IMR-90 (cell line): ENCODE data around the gene FLVCR1. TPM values are rescaled to one million over a fixed set of nuclear protein-coding genes. Genes with fewer than 3 reads are reported as not detected.

Experiments
- ATAC-seq: fragments of 200-7000 bp; cut with Tn5 transposase; 2 replicates; pipeline ENCODE4 v1.9.1; 2020; ENCODE audit warnings: low read depth, mild to moderate bottlenecking, moderate library complexity
- BruUV-seq: library from RNA; stranded (reverse); fragments of 400-500 nt; replicated peaks from 2 replicates; lab custom pipeline; 2021; lab: Mats Ljungman, UMichigan
- CTCF ChIA-PET: fragments of 300-600 bp; formaldehyde crosslinking; extraction: SDS; loops from one replicate; lab custom pipeline; 2021; ENCODE audit warnings: antibody characterized with exemption; lab: Yijun Ruan, JAX
- POLR2A ChIA-PET: fragments of 300-600 bp; sonication (Branson Sonifier 250); formaldehyde crosslinking; loops from one replicate; lab custom pipeline; 2022; ENCODE audit warnings: antibody characterized with exemption; ENCODE audit not compliant: unreplicated experiment; lab: Charles Lee
- DNase-seq: peaks from one replicate; pipeline ENCODE4 v3.0.0; 2013
- H2AFZ ChIP-seq: replicated peaks from 2 replicates; pipeline ENCODE3; 2013; ENCODE audit warnings: low read length, mild to moderate bottlenecking; ENCODE audit not compliant: poor library complexity
- H2AK5ac ChIP-seq: 2 replicates; pipeline ENCODE4 v1.6.1; 2013; ENCODE audit warnings: low read depth, low read length, inconsistent platforms
- H2AK9ac ChIP-seq: replicated peaks from 2 replicates; pipeline ENCODE3; 2013; ENCODE audit warnings: mild to moderate bottlenecking, low read depth, low read length, moderate library complexity; ENCODE audit not compliant: poor library complexity
- H2BK120ac ChIP-seq: 2 replicates; pipeline ENCODE4 v1.6.1; 2013; ENCODE audit warnings: low read depth, low read length, inconsistent platforms
- H2BK15ac ChIP-seq: 3 replicates; pipeline ENCODE4 v1.6.1; 2013; ENCODE audit warnings: low read depth, low read length, inconsistent platforms
- H2BK20ac ChIP-seq: 2 replicates; pipeline ENCODE4 v1.6.1; 2013; ENCODE audit warnings: low read depth, mild to moderate bottlenecking, inconsistent platforms, low read length, moderate library complexity
- H2BK5ac ChIP-seq: 2 replicates; pipeline ENCODE4 v1.6.1; 2013; ENCODE audit warnings: mild to moderate bottlenecking, low read depth, low read length, inconsistent platforms; ENCODE audit not compliant: poor library complexity, severe bottlenecking
- H3K14ac ChIP-seq: replicated peaks from 2 replicates; pipeline ENCODE4 v1.6.1; 2013; ENCODE audit warnings: low read depth, low read length, inconsistent platforms
- H3K18ac ChIP-seq: 2 replicates; pipeline ENCODE4 v1.6.1; 2013; ENCODE audit warnings: low read depth, low read length, control low read depth
- H3K23ac ChIP-seq: 2 replicates; pipeline ENCODE4 v1.6.1; 2013; ENCODE audit warnings: low read depth, low read length, inconsistent platforms
- H3K27ac ChIP-seq: 2 replicates; pipeline ENCODE4 v1.5.1; 2013; ENCODE audit warnings: mild to moderate bottlenecking, control low read depth, low read length; ENCODE audit not compliant: insufficient read depth
- H3K27me3 ChIP-seq: 2 replicates; pipeline ENCODE4 v1.6.1; 2013; ENCODE audit warnings: low read length; ENCODE audit not compliant: control insufficient read depth, insufficient read depth
- H3K36me3 ChIP-seq: 2 replicates; pipeline ENCODE4 v1.6.1; 2013; ENCODE audit warnings: low read length, mixed read lengths; ENCODE audit not compliant: control insufficient read depth, insufficient read depth
- H3K4ac ChIP-seq: 2 replicates; pipeline ENCODE4 v1.6.1; 2013; ENCODE audit warnings: low read depth, low read length, inconsistent platforms
- H3K4me1 ChIP-seq: 2 replicates; pipeline ENCODE4 v1.6.1; 2013; ENCODE audit warnings: low read length, mixed read lengths; ENCODE audit not compliant: control insufficient read depth, insufficient read depth
- H3K4me2 ChIP-seq: 2 replicates; pipeline ENCODE4 v1.6.1; 2013; ENCODE audit warnings: low read depth, mild to moderate bottlenecking, control low read depth, low read length, moderate library complexity
- H3K4me3 ChIP-seq: 2 replicates; pipeline ENCODE4 v1.5.1; 2013; ENCODE audit warnings: low read depth, mild to moderate bottlenecking, control low read depth, low read length, moderate library complexity; ENCODE audit not compliant: insufficient read depth
- H3K56ac ChIP-seq: 2 replicates; pipeline ENCODE4 v1.6.1; 2013; ENCODE audit warnings: low read length, inconsistent platforms; ENCODE audit not compliant: insufficient read depth; ENCODE audit errors: extremely low read depth
- H3K79me1 ChIP-seq, 2 experiments: 2 replicates each; pipeline ENCODE4 v1.6.1; 2013; ENCODE audit warnings: low read length in 2 of 2, inconsistent platforms in 1 of 2, low read depth in 1 of 2
- H3K9ac ChIP-seq: 2 replicates; pipeline ENCODE4 v1.6.1; 2013; ENCODE audit warnings: low read depth, low read length, control low read depth
- H3K9me1 ChIP-seq: 2 replicates; pipeline ENCODE4 v1.6.1; 2013; ENCODE audit warnings: low read length, inconsistent platforms; ENCODE audit not compliant: insufficient read depth
- H3K9me3 ChIP-seq: 2 replicates; pipeline ENCODE4 v1.6.1; 2013; ENCODE audit warnings: low read length; ENCODE audit not compliant: control insufficient read depth, insufficient read depth
- H4K20me1 ChIP-seq: 2 replicates; pipeline ENCODE4 v1.6.1; 2013; ENCODE audit warnings: low read length, inconsistent platforms; ENCODE audit not compliant: insufficient read depth
- H4K5ac ChIP-seq: 2 replicates; pipeline ENCODE4 v1.6.1; 2013; ENCODE audit warnings: mild to moderate bottlenecking, low read depth, low read length, control low read depth
- H4K8ac ChIP-seq, 2 experiments: 2 replicates each; pipeline ENCODE4 v1.6.1; 2013; ENCODE audit warnings: low read depth in 2 of 2, low read length in 2 of 2, control low read depth in 1 of 2, inconsistent platforms in 1 of 2
- H4K91ac ChIP-seq: 2 replicates; pipeline ENCODE4 v1.6.1; 2013; ENCODE audit warnings: low read depth, low read length, inconsistent platforms; ENCODE audit not compliant: insufficient read depth
- FOS ChIP-seq: fragments of 150-350 bp; IDR thresholded peaks from 2 replicates; pipeline ENCODE4 v1.6.1; 2016; ENCODE audit warnings: low read depth, low read length
- POLR2A ChIP-seq: IDR thresholded peaks from 2 replicates; pipeline ENCODE4 v1.6.1; 2012; ENCODE audit warnings: mild to moderate bottlenecking, low read depth, low read length
- RCOR1 ChIP-seq: IDR thresholded peaks from 2 replicates; pipeline ENCODE4 v1.6.1; 2012; ENCODE audit warnings: mild to moderate bottlenecking, low read length, improper control_type of control experiment; ENCODE audit not compliant: insufficient replicate concordance
- SMC3 ChIP-seq: fragments of 150-350 bp; IDR thresholded peaks from 2 replicates; pipeline ENCODE4 v1.6.1; 2016; ENCODE audit warnings: low read depth, mild to moderate bottlenecking, antibody characterized with exemption, low read length, moderate library complexity
- WGBS, 2 experiments: methylation state at CpG; one replicate each; pipeline versions ENCODE4 v1.1.5 to v1.1.7; 2013; ENCODE audit warnings: missing lambda C conversion rate in 2 of 2; ENCODE audit not compliant: insufficient read length in 1 of 2; ENCODE audit errors: extremely low coverage in 2 of 2; 5-methylcytosine and 5-hydroxymethylcytosine counted together
- dilution Hi-C: fragments of 300-500 bp; cut with HindIII; formaldehyde crosslinking; loops from one replicate; pipeline ENCODE4 v1.14.3; 2018; ENCODE audit warnings: low sequenced_read_pairs; ENCODE audit not compliant: unreplicated experiment
- in situ Hi-C: fragments of 300-500 bp; cut with MboI; formaldehyde crosslinking; loops from 3 replicates; pipeline ENCODE4 v1.14.3; 2019; ENCODE audit warnings: low sequenced_read_pairs, inconsistent platforms, mixed read lengths
- intact Hi-C: fragments of 100-400 bp; cut with micrococcal nuclease; formaldehyde crosslinking; loops from 2 replicates; pipeline ENCODE4 v1.10.0; 2022
- polyA plus RNA-seq, 3 experiments: library from polyadenylated mRNA; depleted of rRNA; stranded (reverse); fragments of >200 nt; gene quantifications; 2 replicates each; pipeline ENCODE4 v1.2.3, GENCODE V29; 2012; ENCODE audit warnings: low replicate concordance in 1 of 3
- total RNA-seq: library from RNA; depleted of rRNA; stranded (reverse); fragments of >200 nt; gene quantifications from 2 replicates; pipeline ENCODE4 v1.2.3, GENCODE V29; 2012
- TF ChIP-seq, protein P1 (sequence below): fragments of 150-350 bp; IDR thresholded peaks from 2 replicates; pipeline ENCODE4 v1.6.1; 2016; ENCODE audit warnings: low read depth, mild to moderate bottlenecking, low read length, moderate library complexity, borderline replicate concordance
- TF ChIP-seq, protein P2 (sequence below): fragments of 150-350 bp; IDR thresholded peaks from 2 replicates; pipeline ENCODE4 v1.6.1; 2017; ENCODE audit warnings: mild to moderate bottlenecking, antibody characterized with exemption, low read length, low read depth

The FLVCR1 gene
- total and polyA plus RNA-seq, 2 of the 4 experiments (the other 2 are of a cell fraction), result 2.4 to 3.9 TPM

DNA sequence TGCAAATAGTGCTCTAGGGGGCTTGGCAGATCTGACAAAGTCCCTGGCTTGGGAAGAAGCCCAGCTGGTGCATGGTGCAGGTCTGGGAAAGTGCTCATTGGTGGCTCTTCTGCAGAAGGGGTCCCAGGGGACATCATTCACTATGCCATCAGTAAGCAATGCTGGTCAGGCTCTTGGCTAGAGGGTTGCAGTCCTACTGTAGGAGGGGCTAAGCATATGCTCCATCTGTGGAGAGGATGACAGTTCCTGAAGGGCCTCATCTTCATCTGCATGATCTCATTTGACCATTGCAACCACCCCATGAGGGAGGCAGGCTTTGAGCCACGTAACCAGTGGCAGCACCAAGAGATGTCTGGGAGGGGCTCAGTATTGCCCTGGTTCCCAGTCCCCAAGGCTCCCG is 60.7 kb downstream of the FLVCR1 start:
- Histone ChIP-seq H3K36me3 (no peaks in the 10 kb centered on the region), H4K20me1 (no peaks in the 10 kb centered on the region), H3K14ac (no peak overlapping the region), H2AK5ac (no peak overlapping the region), H2AFZ (no peak overlapping the region), H3K9me3 (no peaks in the 10 kb centered on the region), H4K91ac (no peak overlapping the region), H3K27me3 (peaks cover 28% of the 10 kb centered on the region), H3K4ac (no peak overlapping the region), H3K9me1 (peaks cover 6% of the 10 kb centered on the region; the same call in 1 of the 2 replicates), H3K23ac (no peak overlapping the region), H2BK120ac (no peak overlapping the region), H4K8ac (no peak overlapping the region), H3K27ac (no peak overlapping the region), H4K5ac (no peak overlapping the region), H3K4me2 (no peak overlapping the region), H2BK15ac (no peak overlapping the region), H3K18ac (no peak overlapping the region), H3K4me1 (peaks cover 9% of the 10 kb centered on the region; the same call in 1 of the 2 replicates), H3K56ac (no peak overlapping the region), H3K9ac (no peak overlapping the region), H3K79me1 (no peaks in the 10 kb centered on the region), H2BK5ac (no peak overlapping the region), H3K4me3 (no peak overlapping the region), H2AK9ac (no peak overlapping the region), H2BK20ac (no peak overlapping the region)
- ATAC-seq (no peak), DNase-seq (no peak)
- ChIA-PET POLR2A (no interaction called here), CTCF (no interaction called here)
- dilution Hi-C loops (no loop called here), intact Hi-C loops (no loop called here), in situ Hi-C loops (no loop called here)
- no peak for TF ChIP-seq POLR2A
- no peak for TF ChIP-seq RCOR1
- TF ChIP-seq FOS, result no peak
- TF ChIP-seq, protein P1, sequence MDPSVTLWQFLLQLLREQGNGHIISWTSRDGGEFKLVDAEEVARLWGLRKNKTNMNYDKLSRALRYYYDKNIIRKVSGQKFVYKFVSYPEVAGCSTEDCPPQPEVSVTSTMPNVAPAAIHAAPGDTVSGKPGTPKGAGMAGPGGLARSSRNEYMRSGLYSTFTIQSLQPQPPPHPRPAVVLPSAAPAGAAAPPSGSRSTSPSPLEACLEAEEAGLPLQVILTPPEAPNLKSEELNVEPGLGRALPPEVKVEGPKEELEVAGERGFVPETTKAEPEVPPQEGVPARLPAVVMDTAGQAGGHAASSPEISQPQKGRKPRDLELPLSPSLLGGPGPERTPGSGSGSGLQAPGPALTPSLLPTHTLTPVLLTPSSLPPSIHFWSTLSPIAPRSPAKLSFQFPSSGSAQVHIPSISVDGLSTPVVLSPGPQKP, result no peak
- no peak for TF ChIP-seq SMC3
- TF ChIP-seq, protein P2, sequence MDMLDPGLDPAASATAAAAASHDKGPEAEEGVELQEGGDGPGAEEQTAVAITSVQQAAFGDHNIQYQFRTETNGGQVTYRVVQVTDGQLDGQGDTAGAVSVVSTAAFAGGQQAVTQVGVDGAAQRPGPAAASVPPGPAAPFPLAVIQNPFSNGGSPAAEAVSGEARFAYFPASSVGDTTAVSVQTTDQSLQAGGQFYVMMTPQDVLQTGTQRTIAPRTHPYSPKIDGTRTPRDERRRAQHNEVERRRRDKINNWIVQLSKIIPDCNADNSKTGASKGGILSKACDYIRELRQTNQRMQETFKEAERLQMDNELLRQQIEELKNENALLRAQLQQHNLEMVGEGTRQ, result no peak
- no TSS peak for BruUV-seq
- WGBS, 2 experiments, result 80% methylated on average over 1 of the region's 2 CpGs; no CpG with 5 or more reads in 1 of the 2 experiments
